AG08395 (cell line): ENCODE results near the gene RGL4.
"Not testable (repeated sequence)": the region's sequence is repeated elsewhere in the genome, so short reads cannot be mapped to it uniquely, and the experiment has no call there.

Experiments
- DNase-seq: peaks from one replicate; pipeline ENCODE4 v3.0.0; 2012; ENCODE audit warnings: mixed read lengths, low spot score

Gene RGL4

GRCh38 chr22:23690713-23691112 is at the start of gene RGL4:
RGL4 (plus strand) TSS chr22:23691013; CDS start chr22:23692031, 1,018 bp downstream.
- no peak for DNase-seq

- DNase-seq: not testable (repeated sequence)
Measured at GRCh38 chr22:23646526-23646925, 44.3 kb upstream of the RGL4 start.

- DNase-seq: no peak
Measured at GRCh38 chr22:23649071-23649501, 41.7 kb upstream of the RGL4 start.

- no peak for DNase-seq
Measured at GRCh38 chr22:23651676-23652075, 39.1 kb upstream of the RGL4 start.

- no peak for DNase-seq
Measured at GRCh38 chr22:23652286-23652685, 38.5 kb upstream of the RGL4 start.

- DNase-seq: no peak
Measured at GRCh38 chr22:23652711-23653110, 38.1 kb upstream of the RGL4 start.

GRCh38 chr22:23655891-23656475 is 34.8 kb upstream of the RGL4 start:
- no peak for DNase-seq

GRCh38 chr22:23657727-23658126 is 33.1 kb upstream of the RGL4 start:
- no peak for DNase-seq

GRCh38 chr22:23660381-23660780 is 30.4 kb upstream of the RGL4 start:
- not testable (repeated sequence) for DNase-seq

- no peak for DNase-seq
Measured at GRCh38 chr22:23670378-23671295, 20.2 kb upstream of the RGL4 start.

GRCh38 chr22:23671387-23671786 is 19.4 kb upstream of the RGL4 start:
- not testable (repeated sequence) for DNase-seq

GRCh38 chr22:23672307-23673049 is 18.3 kb upstream of the RGL4 start:
- DNase-seq: not testable (repeated sequence)

GRCh38 chr22:23673050-23673620 is 17.7 kb upstream of the RGL4 start:
- DNase-seq: no peak

- no peak for DNase-seq
Measured at GRCh38 chr22:23673826-23674690, 16.8 kb upstream of the RGL4 start.

GRCh38 chr22:23674886-23675501 is 15.8 kb upstream of the RGL4 start:
- not testable (repeated sequence) for DNase-seq

GRCh38 chr22:23675502-23676415 is 15.1 kb upstream of the RGL4 start:
- no peak for DNase-seq

- not testable (repeated sequence) for DNase-seq
Measured at GRCh38 chr22:23676841-23677700, 13.7 kb upstream of the RGL4 start.

- no peak for DNase-seq
Measured at GRCh38 chr22:23677701-23677995, 13.2 kb upstream of the RGL4 start.

GRCh38 chr22:23678133-23678532 is 12.7 kb upstream of the RGL4 start:
- DNase-seq: no peak
